GM19455 (cell line): ENCODE results near the gene OSTF1.
A peak's percentile ranks its signal among the peaks of the same experiment; 100 is the strongest.

Experiments used
- ATAC-seq: cut with Tn5 transposase; IDR thresholded peaks from one replicate; pipeline ENCODE4 v1.9.1; 2021; ENCODE audit not compliant: unreplicated experiment

OSTF1 gene

GRCh38 chr9:75087824-75088645, at the start of gene OSTF1, which contains the start of gene NMRK1:
Gene OSTF1, plus strand, starts transcription at chr9:75088514. Its CDS starts 179 bp downstream, at chr9:75088693.
Gene NMRK1, minus strand, starts transcription at chr9:75088155. Its CDS starts 5,040 bp downstream, at chr9:75083115.
- peak; percentile 78 for ATAC-seq

GRCh38 chr9:75039009-75039408, 49.3 kb upstream of the OSTF1 start:
- no peak for ATAC-seq

- ATAC-seq: no peak
Measured at GRCh38 chr9:75039801-75040200, 48.5 kb upstream of the OSTF1 start.

GRCh38 chr9:75041041-75041440, 47.3 kb upstream of the OSTF1 start:
- no peak for ATAC-seq

GRCh38 chr9:75046725-75047345, 41.5 kb upstream of the OSTF1 start:
- no peak for ATAC-seq

GRCh38 chr9:75047506-75047905, 40.8 kb upstream of the OSTF1 start:
- no peak for ATAC-seq

GRCh38 chr9:75051285-75051684, 37.0 kb upstream of the OSTF1 start:
- ATAC-seq: no peak

- peak; percentile 97 for ATAC-seq
Measured at GRCh38 chr9:75053869-75054268, 34.4 kb upstream of the OSTF1 start.

GRCh38 chr9:75054368-75055001, 33.8 kb upstream of the OSTF1 start:
- ATAC-seq: no peak

GRCh38 chr9:75061169-75061568, 27.1 kb upstream of the OSTF1 start:
- ATAC-seq: no peak

- no peak for ATAC-seq
Measured at GRCh38 chr9:75063556-75064305, 24.6 kb upstream of the OSTF1 start.

- ATAC-seq: no peak
Measured at GRCh38 chr9:75064307-75065025, 23.8 kb upstream of the OSTF1 start.

- ATAC-seq: no peak
Measured at GRCh38 chr9:75065510-75065909, 22.8 kb upstream of the OSTF1 start.

- no peak for ATAC-seq
Measured at GRCh38 chr9:75067894-75068293, 20.4 kb upstream of the OSTF1 start.

- ATAC-seq: no peak
Measured at GRCh38 chr9:75069171-75069570, 19.1 kb upstream of the OSTF1 start.

- peak; percentile 60 for ATAC-seq
Measured at GRCh38 chr9:75071530-75072122, 16.7 kb upstream of the OSTF1 start.

GRCh38 chr9:75072895-75073294, 15.4 kb upstream of the OSTF1 start:
- ATAC-seq: no peak

GRCh38 chr9:75081632-75082031, 6.7 kb upstream of the OSTF1 start:
- ATAC-seq: no peak

- ATAC-seq: no peak
Measured at GRCh38 chr9:75083188-75083970, 4.9 kb upstream of the OSTF1 start.
